Measurements from ENCODE around the gene MRPL36. TPM values are rescaled to one million over a fixed set of nuclear protein-coding genes. Genes with fewer than 3 reads are reported as not detected.

Gene MRPL36
- total and polyA plus RNA-seq, 9 of the 15 experiments (the other 6 are each of a cell fraction or from before 2014, with no cell fraction given): 78.3 to 557 (median 124) TPM

DNA sequence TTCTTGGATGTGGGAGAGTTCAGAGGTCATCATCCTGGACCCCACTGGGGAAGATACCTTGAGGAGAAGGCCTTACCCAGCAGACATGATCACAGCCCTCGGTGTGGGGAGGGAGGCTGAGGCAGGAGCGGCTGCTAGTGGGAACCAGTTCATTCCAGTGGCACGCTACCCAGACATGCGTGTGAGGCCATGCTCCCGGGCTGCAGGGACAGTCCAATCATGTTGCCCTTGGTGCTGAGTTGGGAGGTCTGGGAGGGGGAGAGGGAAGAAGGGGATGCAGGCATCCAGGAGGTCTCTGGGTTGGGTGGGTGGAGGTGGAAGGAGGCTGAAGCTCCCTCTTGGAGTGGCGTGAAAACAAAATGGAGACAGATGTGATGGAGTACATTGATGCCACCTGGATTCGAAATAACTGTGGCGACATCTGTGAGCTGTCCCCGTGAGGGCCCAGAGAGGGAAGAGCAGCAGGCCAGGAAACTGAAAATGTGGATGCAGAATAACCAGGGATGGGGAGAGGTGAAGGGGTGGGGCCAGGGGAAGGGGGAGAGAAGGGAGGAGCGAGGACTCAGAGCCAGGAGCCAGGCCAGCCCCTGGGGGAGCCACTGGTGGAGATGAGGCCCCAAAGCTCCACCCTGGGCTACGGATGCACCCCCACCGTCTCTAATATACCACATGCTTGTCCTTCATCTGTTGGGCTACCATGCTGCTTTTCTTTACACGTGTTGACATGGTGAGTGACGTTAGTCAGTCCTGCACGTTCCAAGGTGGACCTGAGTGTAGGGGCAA, 17.8 kb upstream of the MRPL36 start:
- no peaks in the 10 kb centered on the region for H3K27me3 ChIP-seq (ENCODE audit: control insufficient read depth in 2 of 2, insufficient read depth in 2 of 2, low read length in 2 of 2)
- TF ChIP-seq SMARCC2 (IDR thresholded peaks at IDR 0.05; ENCODE audit: low read depth) (no peak), POLR2A (conservative IDR thresholded peaks at IDR 0.05) (peak; percentile 43; the same call in 1 of the 2 replicates), MEIS2 (IDR thresholded peaks at IDR 0.05; ENCODE audit: partially characterized antibody) (no peak), FOS (IDR thresholded peaks at IDR 0.05; ENCODE audit: extremely low read depth, insufficient read length) (no peak), DACH1 (IDR thresholded peaks at IDR 0.05; ENCODE audit: partially characterized antibody) (no peak), ATF2 (CRISPR knock-in tag; IDR thresholded peaks at IDR 0.05) (no peak), SUPT5H (IDR thresholded peaks at IDR 0.05) (peak; percentile 60)
- TF ChIP-seq, protein P1, sequence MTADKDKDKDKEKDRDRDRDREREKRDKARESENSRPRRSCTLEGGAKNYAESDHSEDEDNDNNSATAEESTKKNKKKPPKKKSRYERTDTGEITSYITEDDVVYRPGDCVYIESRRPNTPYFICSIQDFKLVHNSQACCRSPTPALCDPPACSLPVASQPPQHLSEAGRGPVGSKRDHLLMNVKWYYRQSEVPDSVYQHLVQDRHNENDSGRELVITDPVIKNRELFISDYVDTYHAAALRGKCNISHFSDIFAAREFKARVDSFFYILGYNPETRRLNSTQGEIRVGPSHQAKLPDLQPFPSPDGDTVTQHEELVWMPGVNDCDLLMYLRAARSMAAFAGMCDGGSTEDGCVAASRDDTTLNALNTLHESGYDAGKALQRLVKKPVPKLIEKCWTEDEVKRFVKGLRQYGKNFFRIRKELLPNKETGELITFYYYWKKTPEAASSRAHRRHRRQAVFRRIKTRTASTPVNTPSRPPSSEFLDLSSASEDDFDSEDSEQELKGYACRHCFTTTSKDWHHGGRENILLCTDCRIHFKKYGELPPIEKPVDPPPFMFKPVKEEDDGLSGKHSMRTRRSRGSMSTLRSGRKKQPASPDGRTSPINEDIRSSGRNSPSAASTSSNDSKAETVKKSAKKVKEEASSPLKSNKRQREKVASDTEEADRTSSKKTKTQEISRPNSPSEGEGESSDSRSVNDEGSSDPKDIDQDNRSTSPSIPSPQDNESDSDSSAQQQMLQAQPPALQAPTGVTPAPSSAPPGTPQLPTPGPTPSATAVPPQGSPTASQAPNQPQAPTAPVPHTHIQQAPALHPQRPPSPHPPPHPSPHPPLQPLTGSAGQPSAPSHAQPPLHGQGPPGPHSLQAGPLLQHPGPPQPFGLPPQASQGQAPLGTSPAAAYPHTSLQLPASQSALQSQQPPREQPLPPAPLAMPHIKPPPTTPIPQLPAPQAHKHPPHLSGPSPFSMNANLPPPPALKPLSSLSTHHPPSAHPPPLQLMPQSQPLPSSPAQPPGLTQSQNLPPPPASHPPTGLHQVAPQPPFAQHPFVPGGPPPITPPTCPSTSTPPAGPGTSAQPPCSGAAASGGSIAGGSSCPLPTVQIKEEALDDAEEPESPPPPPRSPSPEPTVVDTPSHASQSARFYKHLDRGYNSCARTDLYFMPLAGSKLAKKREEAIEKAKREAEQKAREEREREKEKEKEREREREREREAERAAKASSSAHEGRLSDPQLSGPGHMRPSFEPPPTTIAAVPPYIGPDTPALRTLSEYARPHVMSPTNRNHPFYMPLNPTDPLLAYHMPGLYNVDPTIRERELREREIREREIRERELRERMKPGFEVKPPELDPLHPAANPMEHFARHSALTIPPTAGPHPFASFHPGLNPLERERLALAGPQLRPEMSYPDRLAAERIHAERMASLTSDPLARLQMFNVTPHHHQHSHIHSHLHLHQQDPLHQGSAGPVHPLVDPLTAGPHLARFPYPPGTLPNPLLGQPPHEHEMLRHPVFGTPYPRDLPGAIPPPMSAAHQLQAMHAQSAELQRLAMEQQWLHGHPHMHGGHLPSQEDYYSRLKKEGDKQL (CRISPR knock-in tag; IDR thresholded peaks at IDR 0.05; ENCODE audit: borderline replicate concordance): no peak
- TF ChIP-seq, protein P2, sequence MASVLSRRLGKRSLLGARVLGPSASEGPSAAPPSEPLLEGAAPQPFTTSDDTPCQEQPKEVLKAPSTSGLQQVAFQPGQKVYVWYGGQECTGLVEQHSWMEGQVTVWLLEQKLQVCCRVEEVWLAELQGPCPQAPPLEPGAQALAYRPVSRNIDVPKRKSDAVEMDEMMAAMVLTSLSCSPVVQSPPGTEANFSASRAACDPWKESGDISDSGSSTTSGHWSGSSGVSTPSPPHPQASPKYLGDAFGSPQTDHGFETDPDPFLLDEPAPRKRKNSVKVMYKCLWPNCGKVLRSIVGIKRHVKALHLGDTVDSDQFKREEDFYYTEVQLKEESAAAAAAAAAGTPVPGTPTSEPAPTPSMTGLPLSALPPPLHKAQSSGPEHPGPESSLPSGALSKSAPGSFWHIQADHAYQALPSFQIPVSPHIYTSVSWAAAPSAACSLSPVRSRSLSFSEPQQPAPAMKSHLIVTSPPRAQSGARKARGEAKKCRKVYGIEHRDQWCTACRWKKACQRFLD (CRISPR knock-in tag; IDR thresholded peaks at IDR 0.05): no peak
- TF ChIP-seq, protein P3, sequence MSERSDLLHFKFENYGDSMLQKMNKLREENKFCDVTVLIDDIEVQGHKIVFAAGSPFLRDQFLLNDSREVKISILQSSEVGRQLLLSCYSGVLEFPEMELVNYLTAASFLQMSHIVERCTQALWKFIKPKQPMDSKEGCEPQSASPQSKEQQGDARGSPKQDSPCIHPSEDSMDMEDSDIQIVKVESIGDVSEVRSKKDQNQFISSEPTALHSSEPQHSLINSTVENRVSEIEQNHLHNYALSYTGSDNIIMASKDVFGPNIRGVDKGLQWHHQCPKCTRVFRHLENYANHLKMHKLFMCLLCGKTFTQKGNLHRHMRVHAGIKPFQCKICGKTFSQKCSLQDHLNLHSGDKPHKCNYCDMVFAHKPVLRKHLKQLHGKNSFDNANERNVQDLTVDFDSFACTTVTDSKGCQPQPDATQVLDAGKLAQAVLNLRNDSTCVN (CRISPR knock-in tag; IDR thresholded peaks at IDR 0.05): no peak
- no peak overlapping the region for H3K27ac ChIP-seq (ENCODE audit: extremely low read depth, low read depth, low read length)
- ATAC-seq (peak; percentile 66), DNase-seq (ENCODE audit: extremely low read depth in 1 of 4, low spot score in 3 of 4) (no peak), FAIRE-seq (no peak)
- WGBS (ENCODE audit: insufficient coverage, low coverage, missing lambda C conversion rate): 87% methylated on average over 12 of the region's 15 CpGs
- H3K79me2 ChIP-seq (ENCODE audit: control insufficient read depth, insufficient read depth, low read length): peaks cover 9% of the 10 kb centered on the region; the same call in 2 of the 3 replicates
- no TSS peak for BruUV-seq (replicated peaks)
- in situ Hi-C loops (cut with MboI) (no loop called here), intact Hi-C loops (cut with micrococcal nuclease) (no loop called here)
- peaks cover 99% of the 10 kb centered on the region for H3K36me3 ChIP-seq (ENCODE audit: control insufficient read depth, insufficient read depth, low read length)
- H3K4me2 ChIP-seq (ENCODE audit: insufficient read depth, low read length): no peak overlapping the region
- no peaks in the 10 kb centered on the region for H3K9me1 ChIP-seq (ENCODE audit: control insufficient read depth, insufficient read depth, low read length)
- POLR2A ChIA-PET: no interaction called here
- no peak overlapping the region for H3K9ac ChIP-seq (ENCODE audit: insufficient read depth in 1 of 2, low read depth in 2 of 2, low read length in 2 of 2)
- CTCF ChIA-PET (ENCODE audit: low intra/inter-chr PET ratio): no interaction called here
- H3K4me3 ChIP-seq: no peak overlapping the region
- no peaks in the 10 kb centered on the region; a peak in 1 of 5 replicates for H3K4me1 ChIP-seq (replicated peaks in 1 of 2; ENCODE audit: control insufficient read depth in 2 of 2, insufficient read depth in 2 of 2, low read length in 2 of 2)
- no peaks in the 10 kb centered on the region for H3K9me3 ChIP-seq (replicated peaks; ENCODE audit: control insufficient read depth, insufficient read depth, low read depth, low read length)
- H4K20me1 ChIP-seq (replicated peaks; ENCODE audit: control insufficient read depth, insufficient read depth, low read length): peaks cover 8% of the 10 kb centered on the region
- H2AFZ ChIP-seq (ENCODE audit: low read depth, low read length): no peak overlapping the region

Data from K562 (cell line).